Germinal center (tissue), 1 donor: ENCODE data around the gene PARVG.
A peak's percentile ranks its signal among the peaks of the same experiment; 100 is the strongest.

ENCODE experiments used
- DNase-seq: peaks from one replicate; pipeline ENCODE4 v3.0.0; 2012; ENCODE audit warnings: mixed read lengths, low spot score

Gene PARVG

DNA sequence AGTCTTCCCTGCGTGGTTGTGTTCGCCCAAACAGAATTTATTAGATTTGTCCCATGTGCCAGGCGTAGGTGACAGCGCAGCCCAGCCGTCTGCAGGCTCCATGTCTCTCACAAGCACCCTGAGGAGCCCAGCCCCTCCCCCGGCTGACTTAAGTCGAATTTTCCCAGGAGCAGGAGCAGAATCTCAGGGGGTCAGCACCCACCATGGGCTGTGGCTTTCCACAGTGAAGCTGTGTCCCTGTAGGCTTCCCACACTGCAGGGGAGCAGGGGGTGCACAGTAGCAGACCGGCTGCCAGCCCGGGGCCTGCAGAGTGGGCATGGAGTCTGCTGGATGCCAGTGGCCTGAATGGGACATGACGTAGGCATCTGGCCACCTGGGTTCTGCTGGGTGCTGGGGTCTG lies 16.0 kb downstream of the PARVG start:
- DNase-seq: no peak

DNA sequence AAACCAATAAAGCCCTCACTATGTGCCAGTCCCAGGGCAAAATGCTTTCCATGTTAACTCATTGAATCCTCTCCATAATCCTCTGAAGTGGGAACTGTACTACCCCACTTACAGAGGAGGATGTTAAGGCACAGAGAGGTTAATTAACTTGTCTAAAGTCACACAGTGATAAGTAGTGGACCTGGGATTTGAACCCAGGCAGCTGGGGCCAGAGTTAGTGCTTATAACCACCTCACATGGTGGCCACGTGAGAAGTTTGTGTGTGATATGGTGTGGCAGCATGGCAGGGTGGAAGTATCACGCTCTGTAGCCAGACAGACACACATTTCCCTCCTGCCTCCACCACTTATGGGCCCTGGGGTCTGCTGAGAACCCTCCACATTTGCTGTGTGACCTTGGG lies 16.5 kb downstream of the PARVG start:
- no peak for DNase-seq

DNA sequence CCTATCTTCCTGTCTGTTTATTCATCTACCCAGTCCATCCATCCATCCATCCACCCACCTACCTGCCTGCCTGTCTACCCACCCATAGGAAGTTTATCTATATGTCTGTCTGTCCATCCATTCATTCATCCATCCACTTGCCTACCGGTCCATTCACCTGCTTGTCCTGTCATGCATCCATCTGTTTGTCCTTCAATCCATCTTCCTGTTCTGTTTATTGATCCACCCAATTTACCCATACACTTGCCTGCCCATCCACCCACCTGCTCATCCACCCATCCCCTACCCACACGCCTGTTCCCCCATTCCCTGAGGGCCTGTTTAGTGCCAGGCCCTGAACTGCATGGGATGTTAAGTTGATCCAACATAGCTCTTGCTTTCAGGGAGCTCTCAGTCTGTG lies 18.4 kb downstream of the PARVG start:
- DNase-seq: no peak

DNA sequence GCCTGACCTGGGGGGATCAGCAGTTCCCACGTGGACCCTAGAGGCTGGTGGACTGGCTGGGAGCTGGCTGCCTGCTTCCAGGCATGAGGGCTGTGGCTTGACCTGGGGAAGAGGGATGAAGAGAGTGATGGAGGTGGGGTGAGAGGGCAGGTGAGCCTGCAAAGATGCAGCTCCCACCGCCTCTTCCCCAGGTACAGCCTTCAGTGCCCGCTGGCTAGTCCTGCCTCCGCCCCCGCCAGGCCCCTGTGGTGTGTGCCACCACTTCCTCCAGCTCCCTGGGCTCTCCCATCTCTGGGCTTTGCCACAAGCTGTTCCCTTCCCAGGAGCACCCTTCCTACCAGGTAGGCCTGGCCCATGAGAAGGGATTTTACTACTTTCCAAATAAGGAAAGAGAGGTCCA lies 19.1 kb downstream of the PARVG start:
- no peak for DNase-seq

DNA sequence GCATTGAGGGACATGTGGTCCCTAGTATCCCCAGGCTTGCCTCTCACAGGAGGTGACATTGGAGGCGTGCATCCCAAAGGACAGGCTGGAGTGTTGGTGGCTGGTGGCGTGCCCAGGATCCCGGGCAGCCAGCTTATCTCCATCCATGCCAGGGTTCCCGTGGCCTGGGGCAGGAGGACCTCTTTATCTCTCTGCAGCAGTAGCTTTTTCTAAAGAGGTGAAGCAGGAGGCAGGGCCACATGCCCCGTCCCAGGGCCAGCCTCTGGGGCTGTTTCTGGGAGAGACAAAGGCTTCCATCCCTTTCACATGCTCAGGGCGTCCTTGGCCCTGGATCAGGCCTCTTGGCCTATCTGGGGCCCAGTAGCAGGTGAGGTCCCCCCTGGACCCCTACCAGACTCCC lies 19.7 kb downstream of the PARVG start:
- no peak for DNase-seq

DNA sequence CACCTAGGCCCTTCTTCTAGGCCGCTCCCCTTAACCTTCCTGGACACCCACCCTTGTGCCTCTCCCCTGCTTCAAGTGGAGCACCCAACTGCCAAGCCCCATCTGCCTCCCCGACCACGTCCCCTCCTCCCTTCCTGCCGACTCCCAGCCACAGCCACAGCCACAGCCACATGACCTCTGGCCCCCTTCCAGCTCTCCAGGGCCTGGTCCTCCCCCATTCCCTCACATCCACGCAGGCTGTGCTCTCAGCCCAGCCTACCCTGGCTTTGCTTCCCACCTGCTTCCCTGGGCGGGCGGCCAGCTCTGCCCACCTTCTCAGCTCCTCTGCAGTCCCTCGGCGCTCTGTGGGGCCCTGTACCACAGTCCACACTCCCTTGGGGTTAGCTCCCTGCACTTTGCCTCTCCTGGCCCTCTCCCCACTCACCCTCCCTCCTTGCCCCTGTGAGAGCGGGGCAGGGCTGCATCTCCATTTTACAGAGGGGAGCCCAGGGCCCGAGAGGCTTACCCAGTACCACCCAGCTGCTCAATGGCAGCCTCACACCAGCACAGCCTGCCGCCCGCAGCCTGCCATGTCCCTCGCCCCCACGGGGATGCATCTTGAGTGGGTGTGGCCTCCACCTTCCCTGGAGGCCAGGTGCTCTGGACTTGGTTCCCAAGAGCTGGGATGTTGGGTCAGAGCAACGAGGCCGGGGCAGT lies 20.3 kb downstream of the PARVG start:
- DNase-seq: no peak

DNA sequence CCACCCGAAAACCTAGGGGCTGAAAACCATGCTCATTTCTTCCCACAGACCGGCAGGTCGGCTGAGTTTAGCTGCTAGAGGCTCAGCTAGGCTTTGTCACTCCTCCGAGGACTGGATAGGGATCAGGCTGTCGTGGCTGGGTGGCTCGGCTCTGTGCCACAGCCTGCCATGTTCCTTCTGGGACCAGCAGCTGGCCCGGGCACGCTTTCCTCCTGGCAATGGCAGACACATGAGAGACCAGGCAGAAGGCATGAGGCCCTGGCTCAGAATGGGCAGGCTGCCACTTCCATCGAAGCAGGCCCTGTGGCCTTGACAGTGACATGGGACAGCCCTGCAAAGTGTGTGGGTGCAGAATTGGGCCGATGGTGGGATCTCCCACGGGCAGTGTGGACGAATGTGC lies 20.9 kb downstream of the PARVG start:
- DNase-seq: no peak

DNA sequence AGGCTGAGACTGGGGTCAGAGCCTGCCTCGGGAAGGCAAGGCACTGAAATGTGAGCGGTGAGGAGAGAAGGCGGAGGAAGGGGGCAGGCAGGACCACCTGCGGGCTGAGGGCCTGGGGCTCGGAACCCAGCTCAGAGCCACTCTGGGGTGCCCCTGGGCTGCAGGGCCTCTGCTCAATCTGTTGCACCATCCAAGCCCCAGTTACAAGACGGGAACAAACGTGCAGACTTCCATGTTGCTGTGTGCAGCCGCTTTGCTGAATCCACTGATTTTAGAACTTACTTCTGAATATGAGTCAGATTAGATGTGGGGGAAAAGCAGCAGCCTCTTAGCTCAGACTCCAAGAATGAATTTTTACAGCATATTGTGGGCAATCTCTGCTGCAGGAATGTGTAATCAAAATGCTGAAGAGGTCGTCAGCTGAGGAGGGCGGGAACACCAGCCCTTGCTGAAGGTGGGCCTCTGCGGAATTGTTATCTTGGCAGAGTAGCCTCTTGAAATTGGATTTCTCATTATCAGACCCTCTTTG lies 21.6 kb downstream of the PARVG start:
- DNase-seq: no peak

DNA sequence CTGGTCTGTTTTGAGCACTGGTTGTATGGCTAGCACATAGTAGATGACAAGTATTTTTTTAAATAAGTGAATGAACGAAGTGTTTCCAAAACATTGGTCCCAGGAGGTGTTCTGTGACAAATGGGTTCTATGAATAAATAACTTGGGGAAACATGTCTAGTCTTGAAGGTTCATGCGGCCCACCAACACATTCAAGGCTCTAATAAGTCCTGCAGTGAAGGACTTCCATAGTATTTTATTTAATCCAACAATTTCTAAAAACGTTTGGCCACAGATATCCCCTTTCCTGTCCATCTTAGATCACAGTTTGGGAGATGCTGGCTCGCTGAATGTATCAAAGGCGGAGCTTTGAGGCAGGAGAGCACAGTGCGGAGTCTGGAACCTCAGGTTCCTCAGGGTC lies 22.5 kb downstream of the PARVG start:
- no peak for DNase-seq

DNA sequence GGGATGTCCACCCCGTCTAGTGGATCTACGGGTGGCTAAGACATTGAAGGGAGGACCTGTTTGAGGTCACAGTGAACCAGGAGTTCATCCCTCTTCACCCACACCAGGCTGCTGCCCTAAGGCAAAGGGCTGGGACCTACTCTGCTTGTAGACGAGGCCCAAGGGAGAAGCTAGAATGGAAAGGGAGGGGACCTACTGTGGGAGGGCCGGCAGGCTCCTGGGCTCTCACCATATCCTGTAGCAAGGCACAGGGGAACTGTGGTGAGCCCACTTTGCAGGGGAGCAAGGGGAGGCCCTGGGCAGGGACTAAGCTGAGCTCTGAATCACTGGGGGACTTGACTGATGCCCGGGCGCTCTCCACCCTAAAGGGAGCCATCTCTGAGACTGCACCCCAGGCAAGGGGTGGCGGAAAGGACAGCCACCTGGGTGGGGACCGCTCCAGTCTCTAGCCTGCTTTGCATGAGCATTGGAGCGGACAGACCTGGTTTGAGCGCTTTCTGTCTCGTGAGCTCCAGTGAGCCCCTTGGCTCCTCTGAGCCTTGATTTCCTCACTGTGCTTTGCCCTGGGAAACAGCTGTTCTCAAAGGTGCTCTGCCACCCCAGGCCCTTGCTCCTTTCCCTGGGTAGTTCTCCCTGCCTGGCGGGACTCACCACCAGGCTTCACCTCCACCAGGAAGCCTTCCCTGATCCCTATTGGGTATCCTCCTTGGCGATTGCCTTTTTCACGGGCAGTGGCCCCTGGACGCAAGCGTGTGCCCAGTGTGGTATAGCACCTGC lies 24.2 kb downstream of the PARVG start:
- peak; percentile 82 for DNase-seq

DNA sequence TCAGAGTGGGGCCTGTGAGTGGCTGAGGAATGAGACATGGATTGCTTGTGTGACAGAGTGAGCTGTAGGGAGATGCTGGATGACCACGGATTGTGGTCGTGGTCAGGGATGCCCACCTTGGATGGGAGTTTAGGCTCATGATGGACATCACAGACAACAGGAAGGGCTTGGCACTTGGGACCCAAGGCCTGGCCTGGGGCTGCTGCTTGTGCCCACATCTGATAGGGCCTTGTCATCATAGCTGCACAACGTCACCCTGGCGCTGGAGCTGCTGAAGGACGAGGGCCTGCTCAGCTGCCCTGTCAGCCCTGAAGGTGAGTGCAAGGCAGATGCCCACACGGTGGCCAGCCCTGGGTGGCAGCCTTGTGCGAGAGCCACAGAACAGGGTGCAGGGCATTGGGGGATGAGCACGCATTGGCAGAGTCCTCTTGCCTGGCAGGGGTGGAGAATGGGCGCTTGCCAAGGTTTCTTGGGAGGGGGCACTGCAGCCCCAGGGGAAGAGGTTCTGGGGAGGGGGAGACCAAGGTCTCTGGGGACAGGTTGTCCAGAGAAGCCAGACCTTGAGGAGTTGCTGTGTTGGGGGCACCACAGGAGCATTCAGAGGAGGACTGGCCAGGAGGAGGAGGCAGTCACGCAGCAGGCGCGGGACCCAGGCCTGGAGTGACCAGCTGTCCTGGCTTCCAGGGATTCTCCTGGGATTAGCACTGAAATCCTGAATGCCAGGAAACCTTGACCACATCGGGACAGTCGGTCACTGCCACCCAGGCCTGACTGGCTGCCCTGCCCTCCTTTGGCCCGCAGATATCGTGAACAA lies 25.0 kb downstream of the PARVG start:
- no peak for DNase-seq

DNA sequence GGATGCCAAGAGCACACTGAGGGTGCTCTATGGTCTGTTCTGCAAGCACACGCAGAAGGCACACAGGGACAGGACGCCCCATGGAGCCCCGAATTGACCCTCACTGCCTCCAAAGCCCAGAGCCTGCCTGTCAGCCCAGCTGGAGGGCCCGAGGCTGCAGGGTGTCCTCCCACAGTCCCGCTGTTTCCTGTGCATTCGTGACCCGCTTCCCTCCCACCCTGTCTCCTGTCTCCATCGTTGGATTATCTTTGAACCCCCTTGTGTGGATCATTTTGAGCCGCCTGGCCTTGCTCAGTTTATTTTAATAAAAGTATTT lies 25.6 kb downstream of the PARVG start:
- no peak for DNase-seq

DNA sequence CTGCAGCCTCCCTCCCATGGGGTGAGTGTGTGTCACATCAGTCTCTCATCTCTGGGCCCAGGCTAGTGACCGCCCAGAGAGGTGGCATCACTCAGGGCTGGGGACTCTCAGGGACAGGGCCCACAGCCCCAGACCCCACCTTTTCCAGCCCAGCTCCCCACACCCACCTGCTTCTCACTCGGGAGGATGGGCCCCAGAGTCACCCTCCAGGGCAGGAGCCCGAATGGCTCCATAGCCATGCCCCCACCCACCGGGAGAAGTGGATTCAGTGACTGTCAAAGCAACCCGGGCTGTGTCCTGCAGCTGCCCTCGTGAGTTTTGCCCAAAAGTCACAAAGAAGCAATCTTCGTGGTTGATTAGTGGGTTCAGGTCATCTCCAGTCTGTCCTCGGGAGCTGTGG lies 26.0 kb downstream of the PARVG start:
- no peak for DNase-seq

DNA sequence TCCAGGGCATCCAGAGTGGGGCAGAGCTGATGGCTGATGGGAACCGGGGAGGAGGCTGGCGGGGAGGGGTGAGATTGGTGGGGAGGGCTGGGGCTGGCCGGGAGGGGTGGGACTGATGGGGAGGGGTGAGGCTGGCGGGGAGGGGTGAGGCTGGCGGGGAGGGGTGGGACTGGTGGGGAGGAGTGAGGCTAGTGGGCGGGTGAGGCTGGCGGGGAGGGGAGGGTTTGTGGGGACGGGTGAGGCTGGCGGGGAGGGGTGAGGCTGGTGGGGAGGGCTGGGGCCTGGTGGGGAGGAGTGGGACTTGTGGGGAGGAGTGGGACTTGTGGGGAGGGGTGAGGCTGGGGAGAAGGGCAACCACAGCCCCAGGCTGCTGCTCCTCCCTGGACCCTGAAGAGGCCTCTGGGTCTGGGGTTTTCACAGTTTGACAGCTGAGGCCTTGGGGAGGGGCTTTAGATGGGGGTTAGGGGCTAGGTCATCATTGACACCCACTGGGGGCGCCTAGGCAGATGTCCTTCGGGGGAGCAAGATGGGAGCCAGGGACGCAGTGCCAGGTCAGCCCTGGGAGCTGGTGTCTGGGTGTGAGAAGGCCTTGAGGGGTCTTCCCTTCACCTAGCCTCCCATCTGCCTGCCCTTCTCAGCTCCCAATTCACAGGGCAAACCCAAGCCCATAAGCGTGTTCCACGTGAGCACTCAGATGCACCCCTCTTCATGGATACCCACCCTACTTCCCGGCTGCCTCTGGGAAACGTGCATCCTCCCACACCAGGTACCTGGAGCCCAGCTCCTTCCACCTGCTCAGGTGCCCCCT lies 26.7 kb downstream of the PARVG start:
- DNase-seq: no peak

DNA sequence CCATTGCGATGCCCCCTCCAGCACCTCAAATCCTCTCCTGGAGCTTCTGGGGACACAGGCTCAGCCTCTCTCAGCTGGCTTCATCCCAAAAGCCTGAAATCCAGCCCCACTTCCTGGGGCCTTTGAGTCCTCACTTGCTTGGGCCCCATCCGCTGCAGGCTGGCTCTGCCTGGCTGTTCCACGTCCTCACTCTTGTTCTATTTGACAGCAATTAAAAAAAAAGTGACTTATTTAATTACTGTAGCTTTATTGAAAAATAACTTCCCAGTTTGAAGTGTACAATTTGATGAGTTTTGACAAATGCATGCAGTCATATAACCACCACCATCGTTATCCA lies 27.2 kb downstream of the PARVG start:
- DNase-seq: no peak

DNA sequence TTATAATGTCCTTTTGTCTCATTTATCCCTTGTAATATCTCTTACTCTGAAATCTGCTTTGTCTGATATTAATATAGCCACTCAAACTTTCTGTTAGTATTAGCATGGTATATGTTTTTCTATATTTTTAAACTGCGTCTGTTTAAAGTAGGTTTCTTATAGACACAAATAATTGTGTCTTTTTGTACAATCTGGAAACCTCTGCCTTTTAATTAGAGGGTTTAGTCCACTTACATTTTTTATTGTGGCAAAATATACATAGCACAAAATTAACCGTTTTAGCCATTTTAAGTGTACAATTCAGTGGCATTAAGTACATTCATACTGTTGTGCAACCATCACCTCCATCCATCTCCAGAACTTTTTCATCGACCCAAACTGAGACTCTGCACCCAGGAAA lies 28.6 kb downstream of the PARVG start:
- no peak for DNase-seq

DNA sequence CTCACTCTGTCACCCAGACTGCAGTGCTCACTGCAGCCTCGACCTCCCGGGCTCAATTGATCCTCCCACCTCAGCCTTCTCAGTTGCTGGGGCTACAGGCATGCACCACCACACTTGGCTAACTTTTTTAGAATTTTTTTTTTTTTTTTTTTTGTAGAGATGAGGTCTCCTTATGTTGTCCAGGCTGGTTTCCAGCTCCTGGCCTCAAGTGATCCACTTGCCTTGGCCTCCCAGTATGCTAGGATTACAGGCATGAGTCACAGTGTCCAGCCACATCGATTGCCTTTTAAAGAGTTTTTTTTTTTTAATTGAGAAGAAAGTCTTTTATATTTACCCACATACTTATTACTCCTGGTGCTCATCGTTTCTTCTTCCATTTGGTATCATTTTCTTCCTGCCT lies 30.0 kb downstream of the PARVG start:
- no peak for DNase-seq

DNA sequence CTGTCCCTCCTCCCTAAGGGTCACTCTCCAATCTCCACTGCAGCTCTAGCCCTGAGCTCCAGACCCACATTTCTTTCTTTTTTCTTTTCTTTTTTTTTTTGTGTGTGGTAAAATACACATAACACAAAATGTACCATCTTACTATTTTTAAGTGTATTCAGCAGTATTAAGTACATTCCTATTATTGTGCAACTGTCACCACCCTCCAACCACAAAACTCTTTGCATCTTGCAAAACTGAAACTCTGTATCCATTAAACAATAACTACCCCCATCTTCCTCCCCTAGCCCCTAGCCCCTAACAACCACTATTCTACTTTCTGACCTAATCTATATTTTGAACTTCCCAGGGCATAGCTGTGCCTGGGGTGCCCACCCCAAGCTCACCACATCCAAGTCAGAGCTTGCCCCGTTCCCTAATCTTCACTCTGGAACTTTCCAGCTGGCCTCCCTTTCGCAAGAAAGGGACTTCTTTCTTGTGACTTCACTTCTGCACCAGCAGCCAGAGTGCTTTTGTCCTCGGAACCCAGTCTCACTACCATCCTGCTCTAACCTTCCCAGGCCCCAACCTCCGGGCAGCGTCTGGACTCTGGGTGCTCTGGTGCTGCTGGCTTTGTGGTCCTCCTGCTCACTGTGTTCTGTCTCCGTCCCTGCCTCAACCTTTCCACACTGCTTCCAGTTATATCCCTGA lies 30.7 kb downstream of the PARVG start:
- no peak for DNase-seq

DNA sequence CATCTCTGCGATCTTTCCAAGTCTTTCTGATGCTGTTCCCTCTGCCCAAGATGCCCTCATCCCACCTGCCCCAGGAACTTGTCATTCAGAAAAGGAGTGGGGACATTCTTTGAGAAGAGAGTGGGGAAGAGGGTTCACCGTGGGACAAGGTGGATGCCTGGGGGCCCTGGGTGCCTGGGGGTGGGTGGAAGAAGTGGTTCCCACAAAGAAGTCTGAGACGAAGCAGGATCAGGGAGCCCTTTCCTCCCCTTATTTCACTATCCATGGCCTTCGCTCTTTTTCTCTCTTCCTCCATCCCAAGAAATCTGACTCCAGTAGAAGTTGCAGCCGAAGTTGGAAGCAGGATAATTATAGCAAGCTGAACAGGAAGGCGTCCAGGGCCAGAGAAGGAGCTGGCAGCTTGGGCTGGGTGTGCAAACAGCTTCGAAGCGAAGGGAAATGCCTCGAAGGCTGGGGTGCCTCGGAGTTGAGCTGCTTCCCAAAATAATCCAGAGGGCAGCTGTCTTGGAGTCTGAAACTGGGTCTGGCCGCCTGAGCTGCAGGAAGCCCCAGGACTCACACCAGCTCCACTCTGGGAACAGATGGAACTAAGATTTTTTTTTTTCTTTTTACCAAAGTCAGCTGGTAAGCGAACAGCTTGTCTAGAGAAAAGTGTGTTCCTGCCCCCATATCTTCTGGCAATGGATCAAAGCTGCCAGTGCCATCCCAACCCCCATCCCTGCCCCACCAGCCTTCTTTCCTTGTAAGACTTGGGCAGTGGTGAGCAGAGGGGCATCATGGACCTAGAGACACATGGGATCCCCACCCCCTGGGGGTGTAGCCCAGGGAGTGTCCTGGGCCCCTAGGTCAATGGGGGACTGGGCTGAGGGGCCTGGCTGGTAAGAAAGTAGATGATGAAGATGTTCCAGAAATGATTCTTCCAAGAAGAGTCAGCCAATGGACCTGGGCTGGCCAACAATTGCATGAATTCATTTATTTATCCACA lies 31.5 kb downstream of the PARVG start:
- no peak for DNase-seq

DNA sequence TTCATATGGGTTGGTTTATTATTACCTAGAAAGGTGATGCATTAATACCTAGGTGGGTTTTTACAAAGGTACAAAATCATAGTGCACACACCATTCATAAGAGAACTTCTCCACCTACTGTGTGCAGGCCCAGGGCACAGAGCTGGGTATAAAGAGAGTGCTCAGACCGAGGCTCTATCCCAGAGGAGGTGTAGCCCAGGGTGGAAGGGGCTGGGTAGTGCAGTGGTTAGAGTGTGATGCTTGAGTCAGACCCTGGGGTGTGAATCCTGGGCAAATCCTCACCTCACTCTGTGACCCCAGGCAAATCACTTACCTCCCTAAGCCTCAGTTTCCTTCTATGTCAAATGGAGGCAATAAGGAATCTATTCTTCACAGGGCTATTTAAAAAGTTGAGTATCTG lies 32.2 kb downstream of the PARVG start:
- DNase-seq: no peak
